Astrocyte (in vitro differentiated cells and primary cell): ENCODE measurements around the gene CRACR2A. TPM values are rescaled to one million over a fixed set of nuclear protein-coding genes. Genes with fewer than 3 reads are reported as not detected.

Experiments
- DNase-seq: peaks from one replicate; pipeline ENCODE4 v3.0.0-alpha.2; 2010; ENCODE audit warnings: low read depth
- FAIRE-seq: peaks from 2 replicates; lab custom pipeline; 2011; peaks lifted over from hg19 to GRCh38; lab: Jason Lieb, UNC
- H2AFZ ChIP-seq: 2 replicates; pipeline ENCODE4 v1.6.0; 2012; ENCODE audit warnings: low read depth, low read length, inconsistent platforms
- H3K27ac ChIP-seq: 2 replicates; pipeline ENCODE4 v1.5.1; 2011; ENCODE audit warnings: low read depth, low read length, inconsistent platforms
- H3K27me3 ChIP-seq: 2 replicates; pipeline ENCODE4 v1.6.0; 2011; ENCODE audit warnings: low read length, inconsistent platforms; ENCODE audit not compliant: insufficient read depth
- H3K36me3 ChIP-seq: 2 replicates; pipeline ENCODE4 v1.5.1; 2011; ENCODE audit warnings: low read length, inconsistent platforms; ENCODE audit not compliant: insufficient read depth
- H3K4me1 ChIP-seq: 2 replicates; pipeline ENCODE4 v1.5.1; 2011; ENCODE audit warnings: low read length, inconsistent platforms; ENCODE audit not compliant: insufficient read depth
- H3K4me2 ChIP-seq: 2 replicates; pipeline ENCODE4 v1.6.0; 2012; ENCODE audit warnings: low read length, inconsistent platforms
- H3K4me3 ChIP-seq: 2 replicates; pipeline ENCODE4 v1.5.1; 2011; ENCODE audit warnings: low read depth, mild to moderate bottlenecking, low read length, inconsistent platforms; ENCODE audit not compliant: insufficient read depth
- H3K79me2 ChIP-seq: 2 replicates; pipeline ENCODE4 v1.6.0; 2012; ENCODE audit warnings: mild to moderate bottlenecking, low read length, inconsistent platforms; ENCODE audit not compliant: insufficient read depth
- H3K9ac ChIP-seq: 2 replicates; pipeline ENCODE4 v1.6.0; 2012; ENCODE audit warnings: mild to moderate bottlenecking, low read length, inconsistent platforms
- H3K9me3 ChIP-seq: 2 replicates; pipeline ENCODE4 v1.5.1; 2012; ENCODE audit warnings: low read depth, mild to moderate bottlenecking, low read length, inconsistent platforms; ENCODE audit not compliant: insufficient read depth
- H4K20me1 ChIP-seq: 2 replicates; pipeline ENCODE4 v1.6.0; 2012; ENCODE audit warnings: low read length, inconsistent platforms; ENCODE audit not compliant: insufficient read depth
- H3K27ac Mint-ChIP-seq: one replicate; pipeline ENCODE4 v1.8.0; 2021; ENCODE audit warnings: mild to moderate bottlenecking, mixed read lengths; ENCODE audit not compliant: unreplicated experiment
- H3K27me3 Mint-ChIP-seq: one replicate; pipeline ENCODE4 v1.8.0; 2021; ENCODE audit warnings: low read depth, mixed read lengths; ENCODE audit not compliant: unreplicated experiment
- H3K36me3 Mint-ChIP-seq: one replicate; pipeline ENCODE4 v1.8.0; 2021; ENCODE audit warnings: low read depth, mixed read lengths; ENCODE audit not compliant: unreplicated experiment
- H3K4me1 Mint-ChIP-seq: one replicate; pipeline ENCODE4 v1.8.0; 2021; ENCODE audit warnings: low read depth, mixed read lengths; ENCODE audit not compliant: unreplicated experiment
- H3K4me3 Mint-ChIP-seq: one replicate; pipeline ENCODE4 v1.8.0; 2021; ENCODE audit warnings: mild to moderate bottlenecking, moderate library complexity, mixed read lengths; ENCODE audit not compliant: unreplicated experiment
- H3K9me3 Mint-ChIP-seq: one replicate; pipeline ENCODE4 v1.8.0; 2021; ENCODE audit warnings: mild to moderate bottlenecking, mixed read lengths; ENCODE audit not compliant: unreplicated experiment
- CTCF ChIP-seq: IDR thresholded peaks from 2 replicates; pipeline ENCODE4 v1.5.1; 2011; ENCODE audit warnings: low read depth, mild to moderate bottlenecking, inconsistent platforms, low read length, moderate library complexity; ENCODE audit not compliant: insufficient read depth
- EZH2 ChIP-seq: IDR thresholded peaks from 2 replicates; pipeline ENCODE4 v1.6.1; 2012; ENCODE audit warnings: mild to moderate bottlenecking, low read length, inconsistent platforms; ENCODE audit not compliant: insufficient read depth
- total RNA-seq: library from RNA; stranded (reverse); gene quantifications from 2 replicates; pipeline ENCODE4 v1.2.1, GENCODE V29; 2021

Gene CRACR2A
- total RNA-seq, 1 donor from 2014 or later, result 1.5 TPM

GRCh38 chr12:3795492-3796133 is 42.7 kb upstream of the CRACR2A start:
- H3K27ac Mint-ChIP-seq, result no peak overlapping the region
- FAIRE-seq, result no peak

GRCh38 chr12:3795066-3795465 is 42.2 kb upstream of the CRACR2A start:
- H3K27me3 ChIP-seq, result no peaks in the 10 kb centered on the region
- H3K4me3 Mint-ChIP-seq, result no peak overlapping the region
- no peaks in the 10 kb centered on the region for H3K79me2 ChIP-seq
- H3K4me1 ChIP-seq, result no peaks in the 10 kb centered on the region
- H3K9me3 Mint-ChIP-seq, result peaks cover 3% of the 10 kb centered on the region
- no peaks in the 10 kb centered on the region for H3K36me3 ChIP-seq
- no peak overlapping the region for H3K27ac ChIP-seq
- H3K4me2 ChIP-seq, result no peak overlapping the region
- H3K4me1 Mint-ChIP-seq, result no peaks in the 10 kb centered on the region
- no peak overlapping the region for H3K9ac ChIP-seq
- no peaks in the 10 kb centered on the region for H4K20me1 ChIP-seq
- FAIRE-seq (no peak), DNase-seq (no peak)
- H3K9me3 ChIP-seq, result no peaks in the 10 kb centered on the region
- H2AFZ ChIP-seq, result no peak overlapping the region
- H3K27me3 Mint-ChIP-seq, result peaks cover 4% of the 10 kb centered on the region
- H3K27ac Mint-ChIP-seq, result no peak overlapping the region
- no peak for TF ChIP-seq EZH2
- TF ChIP-seq CTCF, result no peak
- peaks cover 3% of the 10 kb centered on the region for H3K36me3 Mint-ChIP-seq
- H3K4me3 ChIP-seq, result no peak overlapping the region

More at GRCh38 chr12:3795492-3796133, 42.7 kb upstream of the CRACR2A start:
- no peak for DNase-seq
- no peaks in the 10 kb centered on the region for H3K27me3 ChIP-seq
- TF ChIP-seq EZH2 (no peak), CTCF (no peak)
- H3K79me2 ChIP-seq, result no peaks in the 10 kb centered on the region
- H3K4me3 Mint-ChIP-seq, result no peak overlapping the region
- peaks cover 4% of the 10 kb centered on the region for H3K27me3 Mint-ChIP-seq
- H3K36me3 ChIP-seq, result no peaks in the 10 kb centered on the region
- no peak overlapping the region for H3K4me3 ChIP-seq
- no peak overlapping the region for H2AFZ ChIP-seq
- no peak overlapping the region for H3K9ac ChIP-seq
- H3K27ac ChIP-seq, result no peak overlapping the region
- H3K36me3 Mint-ChIP-seq, result peaks cover 3% of the 10 kb centered on the region
- no peaks in the 10 kb centered on the region for H3K4me1 Mint-ChIP-seq
- no peaks in the 10 kb centered on the region for H4K20me1 ChIP-seq
- H3K4me2 ChIP-seq, result no peak overlapping the region
- no peaks in the 10 kb centered on the region for H3K9me3 ChIP-seq
- no peaks in the 10 kb centered on the region for H3K9me3 Mint-ChIP-seq
- H3K4me1 ChIP-seq, result no peaks in the 10 kb centered on the region

GRCh38 chr12:3792623-3793288 is 39.8 kb upstream of the CRACR2A start:
- Histone ChIP-seq H4K20me1 (no peaks in the 10 kb centered on the region), H3K4me3 (no peak overlapping the region), H3K36me3 (no peaks in the 10 kb centered on the region), H3K27ac (no peak overlapping the region), H3K4me2 (no peak overlapping the region), H3K9me3 (no peaks in the 10 kb centered on the region), H3K79me2 (no peaks in the 10 kb centered on the region), H2AFZ (no peak overlapping the region), H3K4me1 (no peaks in the 10 kb centered on the region), H3K9ac (no peak overlapping the region), H3K27me3 (no peaks in the 10 kb centered on the region)
- TF ChIP-seq EZH2 (no peak), CTCF (no peak)
- no peak for FAIRE-seq
- no peak for DNase-seq
- Mint-ChIP-seq H3K27ac (no peak overlapping the region), H3K9me3 (peaks cover 4% of the 10 kb centered on the region), H3K27me3 (peaks cover 4% of the 10 kb centered on the region), H3K4me3 (no peak overlapping the region), H3K4me1 (no peaks in the 10 kb centered on the region), H3K36me3 (peaks cover 3% of the 10 kb centered on the region)
